Endothelial cell (in vitro differentiated cells): ENCODE data around the gene ARCN1. TPM values are rescaled to one million over a fixed set of nuclear protein-coding genes. Genes with fewer than 3 reads are reported as not detected.
A peak's percentile ranks its signal among the peaks of the same experiment; 100 is the strongest.

Source experiments
- DNase-seq: peaks from one replicate; pipeline ENCODE4 v3.0.0; 2021; ENCODE audit warnings: low spot score
- H3K27ac Mint-ChIP-seq: one replicate; pipeline ENCODE4 v1.8.0; 2021; ENCODE audit warnings: mixed read lengths, inconsistent platforms; ENCODE audit not compliant: unreplicated experiment
- H3K27me3 Mint-ChIP-seq: one replicate; pipeline ENCODE4 v1.8.0; 2021; ENCODE audit warnings: mild to moderate bottlenecking, moderate library complexity, mixed read lengths, inconsistent platforms; ENCODE audit not compliant: unreplicated experiment
- H3K36me3 Mint-ChIP-seq: one replicate; pipeline ENCODE4 v1.8.0; 2021; ENCODE audit warnings: mild to moderate bottlenecking, low read depth, mixed read lengths, inconsistent platforms; ENCODE audit not compliant: unreplicated experiment
- H3K4me1 Mint-ChIP-seq: one replicate; pipeline ENCODE4 v1.8.0; 2021; ENCODE audit warnings: mild to moderate bottlenecking, mixed read lengths, inconsistent platforms; ENCODE audit not compliant: unreplicated experiment
- H3K4me3 Mint-ChIP-seq: one replicate; pipeline ENCODE4 v1.8.0; 2021; ENCODE audit warnings: mild to moderate bottlenecking, mixed read lengths, inconsistent platforms; ENCODE audit not compliant: unreplicated experiment
- H3K9me3 Mint-ChIP-seq: one replicate; pipeline ENCODE4 v1.8.0; 2021; ENCODE audit warnings: mixed read lengths, inconsistent platforms; ENCODE audit not compliant: unreplicated experiment
- total RNA-seq: library from RNA; stranded (reverse); fragmentation: NEBNext Ultra II Directional; extraction: Animal tissue kit (Norgen Biotek cat#: 25700); gene quantifications from one replicate; pipeline ENCODE4 v1.2.1, GENCODE V29; 2021; ENCODE audit not compliant: unreplicated experiment
- TF ChIP-seq, protein P1 (sequence below): fragments of 200-600 bp; sonication (generic); IDR thresholded peaks from one replicate; pipeline ENCODE4 v1.5.0; 2021; ENCODE audit warnings: antibody characterized with exemption; ENCODE audit not compliant: unreplicated experiment

Gene ARCN1
- total RNA-seq, 1 donor from 2014 or later, result 145 TPM

DNA sequence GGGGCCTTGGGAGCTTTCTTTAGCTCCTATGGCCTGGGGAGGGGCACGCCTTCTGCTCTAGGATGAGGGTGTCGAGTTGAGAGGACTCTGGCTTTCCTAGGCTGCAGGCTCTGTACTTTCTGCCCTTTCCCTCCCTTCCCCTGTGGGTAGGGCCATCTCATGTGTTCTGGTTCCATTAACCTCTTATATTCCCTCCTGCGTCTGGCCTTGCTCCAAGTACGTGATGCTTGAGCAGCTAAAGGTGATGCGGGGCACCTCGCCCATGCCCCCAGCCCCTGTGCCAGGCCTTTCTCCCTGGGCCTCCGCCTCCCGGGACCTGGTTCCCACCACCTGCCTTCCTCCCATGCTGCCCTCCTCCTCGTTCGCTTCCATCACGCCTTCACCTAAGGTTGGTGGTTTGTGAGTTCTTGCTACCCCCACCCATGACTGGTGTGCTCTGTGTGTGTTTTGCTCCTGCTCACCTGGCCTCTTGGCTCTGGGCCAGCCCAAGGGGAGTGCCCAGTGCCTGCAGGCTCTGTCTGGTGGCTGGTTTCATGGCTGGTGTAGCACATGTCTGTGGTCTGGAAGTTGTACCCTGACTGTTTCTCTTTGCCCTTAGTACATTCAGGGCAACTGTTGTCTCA is 69.3 kb downstream of the ARCN1 start:
- Mint-ChIP-seq H3K27me3 (peaks cover 9% of the 10 kb centered on the region), H3K4me1 (peaks cover 7% of the 10 kb centered on the region), H3K27ac (peak overlapping the region; percentile 18), H3K36me3 (peaks cover 19% of the 10 kb centered on the region), H3K9me3 (no peaks in the 10 kb centered on the region), H3K4me3 (no peak overlapping the region)
- TF ChIP-seq, protein P1, sequence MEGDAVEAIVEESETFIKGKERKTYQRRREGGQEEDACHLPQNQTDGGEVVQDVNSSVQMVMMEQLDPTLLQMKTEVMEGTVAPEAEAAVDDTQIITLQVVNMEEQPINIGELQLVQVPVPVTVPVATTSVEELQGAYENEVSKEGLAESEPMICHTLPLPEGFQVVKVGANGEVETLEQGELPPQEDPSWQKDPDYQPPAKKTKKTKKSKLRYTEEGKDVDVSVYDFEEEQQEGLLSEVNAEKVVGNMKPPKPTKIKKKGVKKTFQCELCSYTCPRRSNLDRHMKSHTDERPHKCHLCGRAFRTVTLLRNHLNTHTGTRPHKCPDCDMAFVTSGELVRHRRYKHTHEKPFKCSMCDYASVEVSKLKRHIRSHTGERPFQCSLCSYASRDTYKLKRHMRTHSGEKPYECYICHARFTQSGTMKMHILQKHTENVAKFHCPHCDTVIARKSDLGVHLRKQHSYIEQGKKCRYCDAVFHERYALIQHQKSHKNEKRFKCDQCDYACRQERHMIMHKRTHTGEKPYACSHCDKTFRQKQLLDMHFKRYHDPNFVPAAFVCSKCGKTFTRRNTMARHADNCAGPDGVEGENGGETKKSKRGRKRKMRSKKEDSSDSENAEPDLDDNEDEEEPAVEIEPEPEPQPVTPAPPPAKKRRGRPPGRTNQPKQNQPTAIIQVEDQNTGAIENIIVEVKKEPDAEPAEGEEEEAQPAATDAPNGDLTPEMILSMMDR, result no peak
- DNase-seq, result no peak

DNA sequence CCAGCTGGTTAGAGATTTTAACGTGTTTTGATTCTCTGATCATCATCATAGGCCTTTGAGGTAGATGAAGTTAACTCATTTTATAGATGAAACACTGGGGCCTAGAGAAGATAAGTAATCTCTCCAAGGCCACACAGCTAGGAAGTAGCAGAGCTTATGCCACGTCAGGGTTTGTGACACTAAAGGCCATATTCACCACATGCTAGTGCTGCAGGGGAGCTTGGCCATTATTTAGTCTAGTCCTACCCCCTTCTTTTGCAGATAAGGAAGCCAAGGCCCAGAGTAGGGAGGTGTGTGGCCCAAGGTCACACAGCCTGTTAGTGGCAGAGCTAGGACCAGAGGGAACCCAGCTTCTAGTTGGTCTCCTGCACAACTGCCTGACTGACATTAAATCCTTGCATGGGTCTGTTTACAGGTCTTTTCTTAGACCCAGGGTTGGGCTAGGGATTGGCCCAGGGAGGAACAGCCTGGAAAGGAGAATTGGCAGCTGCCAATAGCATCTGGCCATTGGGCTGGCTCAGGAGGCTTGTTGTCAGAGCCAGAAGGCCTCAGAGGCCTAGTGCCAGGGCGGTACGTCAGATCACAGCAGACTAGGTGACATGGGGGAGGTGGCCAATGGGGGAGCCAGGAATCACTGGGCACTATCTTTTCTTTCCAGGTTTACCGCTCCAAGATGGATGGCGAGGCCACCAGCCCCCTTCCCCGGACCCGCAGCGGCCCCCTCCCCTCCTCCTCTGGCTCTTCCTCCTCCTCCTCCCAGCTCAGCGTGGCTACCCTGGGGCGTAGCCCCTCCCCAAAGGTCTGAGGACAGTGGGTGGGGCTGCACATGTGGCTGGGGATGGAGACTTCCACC is 71.2 kb downstream of the ARCN1 start:
- TF ChIP-seq, protein P1, result no peak
- H3K36me3 Mint-ChIP-seq, result peaks cover 19% of the 10 kb centered on the region
- no peak overlapping the region for H3K4me3 Mint-ChIP-seq
- DNase-seq, result no peak
- H3K9me3 Mint-ChIP-seq, result no peaks in the 10 kb centered on the region
- no peak overlapping the region for H3K27ac Mint-ChIP-seq
- H3K27me3 Mint-ChIP-seq, result peaks cover 6% of the 10 kb centered on the region
- H3K4me1 Mint-ChIP-seq, result peaks cover 5% of the 10 kb centered on the region

DNA sequence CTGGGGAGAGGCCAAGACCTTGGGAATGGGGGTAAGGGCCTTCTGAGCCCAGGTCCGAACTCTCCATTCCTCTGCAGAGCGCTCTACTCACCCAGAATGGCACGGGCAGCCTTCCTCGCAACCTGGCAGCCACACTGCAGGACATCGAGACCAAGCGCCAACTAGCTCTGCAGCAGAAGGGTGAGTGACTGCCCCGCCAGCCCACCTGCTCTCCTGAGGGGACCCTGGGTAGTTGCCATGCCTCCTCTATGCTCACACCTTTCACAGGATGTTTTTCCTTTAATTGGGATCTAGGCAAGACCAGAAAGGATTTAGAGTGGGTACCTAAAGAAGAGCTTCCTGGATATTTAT is 71.8 kb downstream of the ARCN1 start:
- H3K36me3 Mint-ChIP-seq, result peaks cover 18% of the 10 kb centered on the region
- H3K9me3 Mint-ChIP-seq, result no peaks in the 10 kb centered on the region
- DNase-seq, result no peak
- peaks cover 5% of the 10 kb centered on the region for H3K4me1 Mint-ChIP-seq
- TF ChIP-seq, protein P1, result no peak
- H3K27ac Mint-ChIP-seq, result no peak overlapping the region
- H3K4me3 Mint-ChIP-seq, result no peak overlapping the region
- H3K27me3 Mint-ChIP-seq, result peaks cover 4% of the 10 kb centered on the region

DNA sequence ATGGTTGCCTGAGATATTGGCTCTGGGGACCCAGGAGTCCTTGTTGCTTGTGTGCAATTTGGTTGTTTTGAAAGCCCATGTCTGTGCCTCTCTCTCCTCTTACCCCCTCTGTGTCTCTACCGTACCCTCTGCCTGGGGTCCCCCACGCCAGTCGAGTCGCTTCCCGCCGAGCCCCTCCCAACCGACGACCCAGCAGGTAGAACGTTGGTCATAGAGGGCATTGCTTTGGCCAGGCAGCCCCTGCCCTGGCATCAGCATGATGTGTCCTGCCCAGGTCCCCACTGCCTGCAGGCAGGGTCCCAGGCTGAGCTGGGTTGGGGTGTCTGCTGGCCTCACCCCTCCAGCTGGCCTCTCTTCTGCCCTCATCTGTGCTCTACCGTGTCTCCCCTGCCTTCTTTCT is 72.3 kb downstream of the ARCN1 start:
- no peak for DNase-seq
- Mint-ChIP-seq H3K27me3 (peaks cover 4% of the 10 kb centered on the region), H3K4me3 (no peak overlapping the region), H3K36me3 (peaks cover 18% of the 10 kb centered on the region), H3K27ac (no peak overlapping the region), H3K9me3 (no peaks in the 10 kb centered on the region), H3K4me1 (peaks cover 5% of the 10 kb centered on the region)
- TF ChIP-seq, protein P1, result no peak
